Mesothelial cell of epicardium (in vitro differentiated cells): Measurements from ENCODE around the gene RFK. TPM values are rescaled to one million over a fixed set of nuclear protein-coding genes. Genes with fewer than 3 reads are reported as not detected.

Experiments
- DNase-seq, 2 experiments: peaks; one replicate each; pipeline ENCODE4 v3.0.0; 2021; ENCODE audit warnings: low spot score in 2 of 2; ENCODE audit not compliant: unreplicated experiment in 2 of 2
- H3K27ac Mint-ChIP-seq: 2 replicates; pipeline ENCODE4 v1.8.0; 2021; ENCODE audit warnings: mixed read lengths
- H3K27me3 Mint-ChIP-seq: 2 replicates; pipeline ENCODE4 v1.8.0; 2021; ENCODE audit warnings: low read depth, mixed read lengths
- H3K36me3 Mint-ChIP-seq: 2 replicates; pipeline ENCODE4 v1.8.0; 2021; ENCODE audit warnings: mixed read lengths
- H3K4me1 Mint-ChIP-seq: 2 replicates; pipeline ENCODE4 v1.8.0; 2021; ENCODE audit warnings: mixed read lengths
- H3K4me3 Mint-ChIP-seq: 2 replicates; pipeline ENCODE4 v1.8.0; 2021; ENCODE audit warnings: mild to moderate bottlenecking, moderate library complexity, mixed read lengths
- H3K9me3 Mint-ChIP-seq: 2 replicates; pipeline ENCODE4 v1.8.0; 2021; ENCODE audit warnings: mixed read lengths
- total RNA-seq: library from RNA; stranded (reverse); gene quantifications from 3 replicates; pipeline ENCODE4 v1.2.1, GENCODE V29; 2021
- TF ChIP-seq, protein P1 (sequence below): fragments of 200-600 bp; sonication (generic); IDR thresholded peaks from one replicate; pipeline ENCODE4 v1.5.0; 2021; ENCODE audit warnings: antibody characterized with exemption; ENCODE audit not compliant: unreplicated experiment

Gene RFK
- total RNA-seq, 1 donor from 2014 or later: 9.7 TPM

GRCh38 chr9:76358628-76359280 is 35.5 kb downstream of the RFK start:
- no peaks in the 10 kb centered on the region for H3K27me3 Mint-ChIP-seq

DNA sequence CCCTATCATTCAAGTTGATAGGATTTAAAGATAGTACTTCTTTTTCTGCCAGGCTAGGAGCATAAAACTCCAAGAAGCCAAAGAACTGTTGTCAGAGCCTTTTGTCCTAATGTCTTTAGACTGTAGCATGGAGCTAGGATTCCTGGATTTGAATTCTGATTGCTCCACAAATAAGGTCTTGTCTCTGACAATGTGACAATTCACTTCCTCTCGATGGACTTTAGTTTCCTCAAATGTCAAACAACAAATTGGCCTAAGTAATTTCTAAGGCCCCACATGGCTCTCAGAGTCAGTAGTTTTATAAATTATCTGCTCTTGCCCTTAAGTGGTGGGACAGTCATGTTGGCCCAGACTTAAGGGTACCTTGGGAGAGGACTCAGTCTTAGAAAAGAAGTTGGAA is 36.7 kb downstream of the RFK start:
- Mint-ChIP-seq H3K9me3 (peaks cover under 1% of the 10 kb centered on the region), H3K36me3 (no peaks in the 10 kb centered on the region)

More at GRCh38 chr9:76358628-76359280, 35.5 kb downstream of the RFK start:
- no peak overlapping the region for H3K4me3 Mint-ChIP-seq
- no peak for DNase-seq
- H3K4me1 Mint-ChIP-seq: peaks cover 15% of the 10 kb centered on the region
- peaks cover 8% of the 10 kb centered on the region for H3K9me3 Mint-ChIP-seq
- TF ChIP-seq, protein P1, sequence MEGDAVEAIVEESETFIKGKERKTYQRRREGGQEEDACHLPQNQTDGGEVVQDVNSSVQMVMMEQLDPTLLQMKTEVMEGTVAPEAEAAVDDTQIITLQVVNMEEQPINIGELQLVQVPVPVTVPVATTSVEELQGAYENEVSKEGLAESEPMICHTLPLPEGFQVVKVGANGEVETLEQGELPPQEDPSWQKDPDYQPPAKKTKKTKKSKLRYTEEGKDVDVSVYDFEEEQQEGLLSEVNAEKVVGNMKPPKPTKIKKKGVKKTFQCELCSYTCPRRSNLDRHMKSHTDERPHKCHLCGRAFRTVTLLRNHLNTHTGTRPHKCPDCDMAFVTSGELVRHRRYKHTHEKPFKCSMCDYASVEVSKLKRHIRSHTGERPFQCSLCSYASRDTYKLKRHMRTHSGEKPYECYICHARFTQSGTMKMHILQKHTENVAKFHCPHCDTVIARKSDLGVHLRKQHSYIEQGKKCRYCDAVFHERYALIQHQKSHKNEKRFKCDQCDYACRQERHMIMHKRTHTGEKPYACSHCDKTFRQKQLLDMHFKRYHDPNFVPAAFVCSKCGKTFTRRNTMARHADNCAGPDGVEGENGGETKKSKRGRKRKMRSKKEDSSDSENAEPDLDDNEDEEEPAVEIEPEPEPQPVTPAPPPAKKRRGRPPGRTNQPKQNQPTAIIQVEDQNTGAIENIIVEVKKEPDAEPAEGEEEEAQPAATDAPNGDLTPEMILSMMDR: no peak
- no peak overlapping the region for H3K27ac Mint-ChIP-seq
- H3K36me3 Mint-ChIP-seq: no peaks in the 10 kb centered on the region

DNA sequence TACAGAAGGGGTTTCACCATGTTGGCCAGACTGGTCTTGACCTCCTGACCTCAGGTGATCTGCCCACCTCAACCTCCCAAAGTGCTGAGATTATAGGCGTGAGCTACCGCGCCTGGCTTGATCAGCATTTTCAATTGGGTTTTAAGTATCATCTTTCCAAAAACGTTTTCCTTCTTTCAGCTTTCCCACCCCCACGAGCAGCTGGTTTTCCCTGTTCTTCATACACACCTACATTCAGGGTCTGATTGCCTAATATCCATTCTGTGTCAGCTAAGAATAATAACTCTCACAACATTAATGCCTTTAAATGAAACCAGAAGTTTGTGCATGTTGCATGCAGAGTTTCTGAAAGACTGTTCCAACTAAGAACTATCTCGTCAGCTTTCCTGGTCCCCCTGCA is 38.3 kb downstream of the RFK start:
- peaks cover 6% of the 10 kb centered on the region for H3K4me1 Mint-ChIP-seq

More for the DNA sequence above, 36.7 kb downstream of the RFK start:
- TF ChIP-seq, protein P1: no peak
- H3K4me3 Mint-ChIP-seq: no peak overlapping the region
- no peaks in the 10 kb centered on the region for H3K27me3 Mint-ChIP-seq
- no peak overlapping the region for H3K27ac Mint-ChIP-seq
- DNase-seq: no peak
- peaks cover 7% of the 10 kb centered on the region for H3K4me1 Mint-ChIP-seq

GRCh38 chr9:76354221-76354620 is 40.0 kb downstream of the RFK start:
- Mint-ChIP-seq H3K27ac (no peak overlapping the region), H3K9me3 (no peaks in the 10 kb centered on the region), H3K27me3 (no peaks in the 10 kb centered on the region), H3K36me3 (no peaks in the 10 kb centered on the region), H3K4me3 (no peak overlapping the region), H3K4me1 (peaks cover 6% of the 10 kb centered on the region)
- TF ChIP-seq, protein P1: no peak
- no peak for DNase-seq

More for the DNA sequence above, 38.3 kb downstream of the RFK start:
- no peaks in the 10 kb centered on the region for H3K9me3 Mint-ChIP-seq
- no peak overlapping the region for H3K4me3 Mint-ChIP-seq
- no peak for DNase-seq
- H3K27me3 Mint-ChIP-seq: no peaks in the 10 kb centered on the region
- no peaks in the 10 kb centered on the region for H3K36me3 Mint-ChIP-seq
- TF ChIP-seq, protein P1: no peak
- H3K27ac Mint-ChIP-seq: no peak overlapping the region

- H3K36me3 Mint-ChIP-seq: no peaks in the 10 kb centered on the region
- H3K9me3 Mint-ChIP-seq: no peaks in the 10 kb centered on the region
- no peak for DNase-seq
- H3K4me3 Mint-ChIP-seq: no peak overlapping the region
- TF ChIP-seq, protein P1: no peak
- H3K4me1 Mint-ChIP-seq: peaks cover 6% of the 10 kb centered on the region
- H3K27ac Mint-ChIP-seq: no peak overlapping the region
- H3K27me3 Mint-ChIP-seq: no peaks in the 10 kb centered on the region
Observed at GRCh38 chr9:76353280-76353679, 40.9 kb downstream of the RFK start.
